Measurements from ENCODE around the gene GCSAM.

GCSAM gene

DNA sequence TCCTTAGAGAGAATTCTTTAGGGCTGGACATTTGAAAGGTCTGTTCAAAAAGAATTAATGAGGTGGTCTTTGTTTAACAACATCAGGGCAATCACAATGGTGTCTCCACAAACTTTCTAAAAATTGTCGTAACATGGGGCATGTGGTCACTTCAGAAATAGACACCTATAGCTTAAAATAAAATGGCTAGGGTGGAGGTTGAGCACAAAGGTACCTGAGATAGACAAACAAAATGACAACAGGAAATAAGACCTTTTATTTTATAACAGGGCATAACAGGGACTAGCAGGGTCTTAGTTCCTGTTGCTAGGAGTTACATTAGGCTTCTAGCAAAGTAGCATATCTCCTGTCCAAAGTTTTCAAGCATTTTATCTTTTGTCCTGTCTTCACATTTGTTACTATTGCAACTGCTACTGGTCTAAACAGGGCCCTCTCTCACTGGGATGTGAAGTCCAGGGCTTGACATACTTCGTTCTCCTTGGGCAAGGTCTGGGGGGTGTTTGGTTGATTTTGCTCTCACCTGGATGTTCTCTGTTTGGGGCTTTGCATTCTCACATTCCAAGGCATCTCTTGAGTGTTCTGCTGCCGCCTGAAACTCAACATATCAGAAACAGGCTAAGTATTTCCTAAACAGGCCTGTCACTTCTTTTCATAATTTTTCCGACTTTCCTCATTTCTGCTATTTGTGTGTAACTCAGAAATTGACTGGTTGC lies 3.0 kb downstream of the GCSAM start:
- no peak for DNase-seq (ENCODE audit: low read depth)

DNA sequence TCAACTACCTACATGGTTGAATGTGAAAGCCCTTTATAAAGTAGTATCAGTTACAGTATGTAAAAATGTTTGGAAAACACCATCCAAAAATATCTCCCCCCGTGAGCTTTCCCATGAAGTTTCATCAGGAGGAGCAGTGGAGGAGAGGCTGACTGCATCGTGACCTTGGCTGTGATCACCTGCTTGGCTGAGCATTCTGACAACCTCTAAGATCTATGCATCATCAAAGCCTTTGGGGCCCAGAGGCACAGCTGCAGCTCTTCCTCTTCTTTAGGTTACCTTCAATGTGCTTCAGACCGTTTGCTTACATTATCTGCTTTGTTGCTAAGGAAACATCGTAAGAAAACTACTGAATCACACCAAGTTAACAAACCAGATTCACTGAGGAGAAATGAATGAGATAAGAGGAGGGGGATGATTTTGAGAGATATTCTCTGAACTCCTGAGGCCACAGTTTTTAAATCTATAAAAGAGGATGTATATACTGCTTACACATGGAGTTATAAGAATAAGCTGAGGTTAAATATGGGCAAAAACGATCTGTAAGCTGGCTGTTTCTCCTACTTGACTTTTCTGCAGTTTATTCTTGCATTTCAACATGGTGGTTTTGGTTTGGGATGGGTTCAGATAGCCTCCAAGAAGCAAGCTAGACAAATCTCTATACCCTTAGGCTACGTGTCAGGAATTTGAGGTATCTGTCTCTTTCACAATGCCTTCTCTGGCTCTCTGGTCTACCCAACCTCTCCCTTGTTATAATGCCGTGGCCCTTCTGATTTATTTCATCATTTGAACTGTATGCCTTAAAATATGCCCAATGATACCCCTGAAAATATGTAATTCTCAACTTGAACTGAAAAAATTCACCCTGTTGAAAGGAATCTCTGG lies 4.0 kb downstream of the GCSAM start:
- DNase-seq (ENCODE audit: low read depth), result peak; percentile 21

DNA sequence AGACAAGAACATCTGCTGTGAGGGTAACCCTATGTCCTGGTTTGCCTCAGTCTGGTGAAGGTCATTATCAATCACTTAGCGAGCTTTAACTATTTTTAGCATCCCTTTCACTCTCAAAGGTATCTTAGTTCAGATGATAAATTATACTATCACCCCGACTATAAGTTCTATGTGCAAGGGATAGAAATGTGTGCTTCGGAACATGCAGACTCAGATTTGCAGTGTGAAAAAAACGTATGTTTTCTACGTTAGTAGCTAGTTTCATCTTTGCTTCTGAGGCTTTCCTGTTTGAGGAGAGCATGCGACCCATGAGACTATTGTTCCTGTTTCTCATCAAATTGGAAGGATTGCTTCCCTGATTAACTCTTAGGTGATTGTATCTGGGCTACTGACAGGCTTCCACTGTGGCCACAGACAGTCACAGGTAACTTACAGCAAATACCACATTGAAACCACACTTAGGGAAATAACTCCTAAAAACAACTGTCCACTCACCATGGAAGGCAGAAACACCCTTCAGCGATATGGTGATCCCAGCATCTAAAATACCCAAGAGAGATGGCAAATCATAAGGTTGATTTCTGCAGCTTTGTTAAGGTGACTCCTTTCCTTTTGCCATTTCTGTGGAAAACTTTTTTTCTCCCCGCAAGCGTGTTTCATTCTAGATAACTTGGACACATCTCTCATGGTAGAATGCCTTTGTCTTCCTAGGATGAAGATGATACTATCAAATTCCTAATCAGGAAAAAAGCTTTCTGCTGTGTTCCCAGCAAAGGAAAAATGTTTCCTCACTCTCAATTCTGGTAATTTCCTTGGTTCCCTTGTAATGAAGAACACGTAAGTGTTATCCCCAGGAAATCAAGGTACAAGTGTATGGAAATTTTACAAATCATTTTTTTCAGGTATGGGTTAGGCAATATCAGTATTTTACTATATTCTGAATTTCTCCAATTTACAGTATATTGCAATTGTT lies 5.2 kb downstream of the GCSAM start:
- no peak for DNase-seq (ENCODE audit: low read depth)

DNA sequence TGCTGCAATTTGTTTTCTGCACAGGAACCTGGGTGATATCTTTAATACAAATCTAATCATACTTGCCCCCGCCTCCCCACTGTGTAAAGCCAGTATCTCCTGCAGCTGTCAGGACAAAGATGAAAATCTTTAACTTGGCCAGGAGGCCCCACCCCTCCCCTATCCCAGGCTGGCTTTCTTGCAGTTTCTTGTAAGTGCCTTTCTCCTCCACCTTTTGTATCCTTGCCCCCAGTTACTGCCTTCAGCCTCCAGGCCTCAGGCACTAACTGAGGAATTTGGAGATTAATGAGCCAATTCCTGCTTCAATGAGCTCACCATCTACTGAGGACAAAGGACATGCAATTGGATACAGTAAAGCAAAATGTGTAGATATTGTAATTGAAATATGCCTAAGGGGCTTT lies 6.5 kb downstream of the GCSAM start:
- DNase-seq (ENCODE audit: low read depth), result no peak

DNA sequence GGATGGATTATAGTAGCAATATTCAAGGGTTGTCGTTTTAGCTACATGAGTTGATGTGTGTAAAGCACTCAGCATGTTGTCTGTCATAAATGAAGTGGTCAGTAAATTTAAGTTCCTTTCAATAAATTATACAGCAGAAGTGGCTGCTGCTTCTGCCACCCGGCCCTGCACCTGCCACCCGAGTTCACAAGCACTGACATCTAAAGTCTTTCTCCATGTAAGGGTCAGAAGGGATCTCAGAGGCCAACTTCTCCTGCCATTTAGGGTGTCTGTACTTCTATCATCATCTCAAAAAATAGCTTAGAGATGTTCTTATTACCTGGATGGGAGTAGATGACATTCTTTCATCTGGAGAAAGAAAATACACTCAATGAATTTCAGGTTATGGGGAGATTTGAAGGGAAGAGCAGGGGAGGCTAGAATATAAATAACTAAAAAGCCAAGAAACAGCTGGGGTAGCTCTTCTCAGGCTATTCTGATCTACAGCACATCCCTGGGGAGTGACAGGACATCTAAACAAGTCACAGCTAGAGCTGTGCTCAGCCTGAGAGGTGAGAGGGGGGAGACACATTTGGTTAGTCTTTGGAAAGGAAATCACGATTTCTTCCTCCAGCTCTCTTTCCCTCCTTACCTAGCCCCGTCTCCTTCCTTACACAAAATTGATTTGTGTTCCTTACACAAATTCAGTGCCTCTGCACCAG lies 8.0 kb downstream of the GCSAM start:
- DNase-seq (ENCODE audit: low read depth), result no peak

DNA sequence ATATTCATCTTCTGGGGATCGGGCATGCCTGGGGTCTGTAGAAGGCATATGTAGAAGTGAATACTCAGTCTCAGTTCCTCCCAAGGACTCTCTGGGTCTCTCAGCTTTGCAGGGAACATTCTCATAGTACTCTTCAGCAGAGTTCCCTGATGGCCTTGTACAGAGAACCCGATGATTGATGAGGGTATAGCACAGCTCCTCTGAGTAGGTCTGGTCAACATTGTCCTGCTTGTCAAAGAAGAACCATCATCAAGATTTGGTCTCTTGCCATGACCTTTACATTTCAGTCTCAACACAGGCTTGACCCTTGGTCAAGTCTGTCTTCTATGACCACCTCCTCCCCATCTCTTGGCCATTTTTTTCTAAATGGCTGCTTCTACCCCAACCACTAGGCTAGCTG lies 9.5 kb downstream of the GCSAM start:
- no peak for DNase-seq (ENCODE audit: low read depth)

DNA sequence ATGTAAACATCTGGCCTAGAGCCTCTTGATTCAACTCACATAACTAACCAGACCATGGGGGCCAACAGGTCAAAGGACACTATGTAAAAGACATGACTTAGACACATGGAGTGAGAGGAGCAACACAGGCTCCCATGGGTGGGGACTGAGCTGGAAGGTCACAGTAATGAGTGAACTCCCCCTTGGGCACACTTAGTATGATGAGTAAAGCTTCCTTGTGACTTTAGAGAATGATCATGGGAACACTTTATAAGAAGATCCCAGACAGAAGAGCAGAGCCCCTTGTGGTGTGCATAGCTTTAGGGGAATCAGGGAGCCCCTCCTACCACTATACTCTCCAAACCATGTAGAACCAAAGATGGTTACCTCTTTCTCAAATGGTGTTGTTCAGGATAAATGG lies 10.2 kb downstream of the GCSAM start:
- DNase-seq (ENCODE audit: low read depth), result no peak

DNA sequence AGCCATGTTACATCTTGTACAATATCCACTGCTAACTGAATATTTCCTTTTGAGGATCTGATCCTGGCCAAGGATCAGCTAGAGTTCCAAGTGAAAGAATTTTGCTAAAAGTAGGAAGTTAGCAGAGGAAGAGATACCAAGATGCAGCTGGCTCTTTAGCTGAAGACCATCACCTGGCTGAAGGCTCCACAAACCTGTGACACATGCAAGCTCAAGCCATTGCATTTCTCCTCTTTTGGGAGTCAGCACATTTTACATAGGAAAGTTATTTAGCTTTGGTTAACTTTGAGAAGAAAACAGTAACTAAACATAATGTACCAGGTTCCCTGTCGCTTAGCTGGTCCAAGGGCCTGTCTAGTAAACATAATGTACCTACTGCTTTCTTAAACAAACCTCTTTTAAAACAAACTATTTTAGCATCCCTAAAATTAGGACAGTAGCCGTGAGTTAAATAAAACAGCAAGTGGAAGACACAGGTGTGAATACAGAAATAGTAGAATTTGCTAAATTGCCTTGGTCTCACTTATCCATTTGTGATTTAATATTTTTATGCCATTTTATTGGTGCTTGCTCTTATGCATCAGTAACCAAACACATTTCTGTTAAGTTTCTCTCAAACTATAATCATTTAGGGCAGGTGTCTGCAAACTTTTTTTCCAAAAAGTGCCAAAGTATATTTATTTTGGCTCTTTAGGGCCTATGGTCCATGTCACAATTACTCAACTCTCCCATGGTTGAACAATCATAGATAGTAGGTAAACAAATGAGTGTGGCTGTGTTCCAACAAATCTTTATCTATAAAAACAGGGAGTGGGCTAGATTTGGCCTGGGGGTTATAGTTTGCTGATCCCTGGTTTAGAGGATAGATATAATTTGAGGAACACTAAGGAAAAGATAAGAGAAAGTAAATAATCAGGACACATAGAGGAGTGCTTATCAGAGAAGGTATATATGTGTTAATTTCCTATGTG lies 11.2 kb downstream of the GCSAM start:
- no peak for DNase-seq (ENCODE audit: low read depth)

DNA sequence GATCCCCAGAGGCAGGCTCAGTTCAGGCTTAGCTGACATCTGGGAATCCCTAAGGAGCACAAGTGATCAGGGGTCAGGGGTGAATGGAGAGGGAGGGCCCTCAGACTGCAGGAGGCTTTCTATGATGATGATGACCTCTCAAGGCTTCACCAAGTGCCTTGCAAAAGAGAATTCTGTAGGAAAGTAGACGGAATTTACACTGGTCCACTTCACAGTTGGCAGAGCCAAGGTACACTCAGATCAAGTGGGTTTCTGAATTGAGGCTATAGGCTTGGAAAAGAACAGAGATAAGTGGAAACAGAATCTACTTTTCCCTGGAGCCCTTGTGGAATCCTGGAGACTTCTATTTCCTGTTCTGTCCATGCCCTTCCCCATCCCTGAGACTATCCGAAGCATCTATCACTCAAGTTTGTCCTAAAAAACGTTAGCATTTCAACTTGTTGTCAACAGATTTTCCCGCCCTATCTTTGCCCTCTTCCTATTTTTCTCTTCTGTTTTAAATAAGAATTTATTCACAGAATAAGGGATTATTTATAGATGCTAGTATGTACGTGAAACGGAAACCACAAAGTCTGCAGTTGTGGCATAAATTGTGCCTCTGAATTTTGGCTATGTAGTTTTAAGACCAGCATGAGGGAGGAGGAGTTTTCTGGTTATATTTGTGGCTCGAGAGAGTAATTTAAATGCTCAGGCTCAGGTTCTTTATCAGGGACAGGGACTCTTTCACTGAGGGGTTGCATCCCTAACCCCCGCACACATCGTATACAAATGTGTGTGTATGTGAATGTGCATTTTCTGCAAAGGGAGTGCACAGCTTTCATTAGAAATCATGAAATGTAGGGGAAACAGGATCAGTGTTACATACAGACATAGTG lies 12.8 kb downstream of the GCSAM start:
- no peak for DNase-seq (ENCODE audit: low read depth)

DNA sequence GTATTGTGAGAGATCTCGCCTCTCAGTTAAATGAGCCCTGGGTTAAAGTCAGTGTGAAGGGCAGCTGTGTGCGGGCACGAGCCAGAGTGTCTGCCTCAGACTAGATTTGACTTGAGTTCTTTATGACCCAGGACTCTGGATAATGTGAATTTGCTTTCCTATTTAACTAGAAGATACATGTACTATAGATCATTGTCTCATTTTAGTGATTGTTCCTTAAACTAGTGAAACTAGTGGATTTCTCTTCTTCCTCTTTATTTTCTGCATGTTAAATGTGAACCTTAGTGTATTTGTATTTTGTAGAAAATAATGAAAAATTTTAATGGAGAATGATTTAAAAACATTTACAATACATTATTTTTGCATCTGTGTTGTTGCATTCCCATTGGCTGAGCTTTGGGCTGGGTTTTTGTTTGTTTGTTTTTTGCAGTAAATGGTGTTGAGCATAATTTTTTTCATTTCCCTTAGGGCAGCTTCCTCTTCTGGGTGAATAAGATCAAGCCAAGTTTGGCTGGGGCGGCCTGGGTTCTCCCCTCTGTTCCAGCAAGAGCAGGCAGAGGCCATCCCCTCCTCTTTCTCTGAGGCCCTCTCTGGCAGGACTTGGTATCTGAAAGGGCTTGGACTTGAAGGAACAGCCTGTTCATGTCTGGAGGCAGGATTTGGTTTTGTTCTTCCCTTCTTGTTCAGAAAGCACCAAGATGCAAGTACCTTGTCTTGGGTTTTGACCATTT lies 15.0 kb downstream of the GCSAM start:
- DNase-seq (ENCODE audit: low read depth), result no peak

DNA sequence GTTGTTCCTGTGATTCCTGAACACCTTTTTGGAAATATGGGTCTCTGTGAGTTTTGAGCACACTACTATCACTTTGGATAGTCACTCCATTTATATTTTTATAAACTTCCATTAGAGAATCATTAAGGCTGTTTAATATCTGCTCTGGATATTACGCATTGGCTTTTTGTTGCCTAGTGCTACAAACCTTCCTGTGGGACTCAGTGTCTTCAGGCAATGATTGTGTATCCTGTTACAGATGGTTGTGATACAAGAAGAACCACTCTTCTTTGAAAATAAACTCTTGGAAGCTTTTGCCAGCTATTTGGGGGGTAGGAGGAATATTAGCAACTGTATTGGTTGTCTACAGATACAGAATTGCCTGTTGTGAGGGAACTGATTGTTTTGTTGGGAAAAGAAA lies 15.6 kb downstream of the GCSAM start:
- no peak for DNase-seq (ENCODE audit: low read depth)

DNA sequence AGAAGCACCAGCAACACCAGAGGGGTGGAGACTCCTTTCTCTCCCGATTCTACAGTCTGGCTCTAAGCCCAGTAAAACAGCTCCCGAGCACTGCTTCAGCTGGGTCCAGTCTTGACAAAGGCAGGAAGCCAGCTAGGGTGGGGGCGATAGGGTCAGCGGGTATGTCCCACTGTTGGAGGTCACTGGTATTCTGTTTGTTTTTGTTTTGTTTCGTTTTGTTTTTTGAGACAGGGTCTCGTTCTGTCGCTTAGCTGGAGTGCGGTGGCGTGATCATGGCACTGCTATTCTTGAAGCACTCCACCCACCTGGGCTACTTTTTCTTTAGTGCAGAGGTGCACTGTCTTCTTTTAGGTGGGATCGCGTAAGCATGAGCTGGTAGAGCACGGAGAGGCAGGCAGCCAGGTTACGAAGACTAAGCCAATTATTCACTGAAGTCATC lies 16.3 kb downstream of the GCSAM start:
- DNase-seq (ENCODE audit: low read depth), result no peak

DNA sequence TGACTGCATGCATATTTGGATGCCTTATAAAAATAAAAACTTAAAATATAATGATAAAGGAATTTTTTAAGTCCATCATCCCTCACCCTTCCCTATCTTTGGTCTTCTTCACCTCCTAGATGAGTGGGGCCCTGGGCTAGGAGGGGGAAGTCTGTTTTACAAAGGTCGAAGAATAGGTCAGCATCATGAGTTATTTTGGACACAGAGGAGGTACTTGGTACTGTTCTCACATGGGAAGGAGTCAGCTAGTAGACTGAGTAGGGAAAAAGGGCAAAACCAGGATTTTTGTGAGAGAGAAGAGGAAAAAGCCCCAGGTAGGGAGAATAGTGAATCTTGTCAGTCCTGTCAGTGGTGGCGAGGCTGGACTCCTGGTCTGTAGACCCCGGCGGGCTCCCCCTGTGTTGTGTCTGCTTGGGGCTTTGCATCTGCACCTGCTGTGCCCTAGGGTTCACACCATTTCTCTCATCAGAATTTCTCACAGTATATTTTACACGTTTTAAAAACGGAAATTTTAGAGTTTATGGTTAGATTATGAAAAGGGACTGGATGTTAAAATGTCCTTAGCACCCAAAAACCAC lies 17.2 kb downstream of the GCSAM start:
- DNase-seq (ENCODE audit: low read depth), result no peak

DNA sequence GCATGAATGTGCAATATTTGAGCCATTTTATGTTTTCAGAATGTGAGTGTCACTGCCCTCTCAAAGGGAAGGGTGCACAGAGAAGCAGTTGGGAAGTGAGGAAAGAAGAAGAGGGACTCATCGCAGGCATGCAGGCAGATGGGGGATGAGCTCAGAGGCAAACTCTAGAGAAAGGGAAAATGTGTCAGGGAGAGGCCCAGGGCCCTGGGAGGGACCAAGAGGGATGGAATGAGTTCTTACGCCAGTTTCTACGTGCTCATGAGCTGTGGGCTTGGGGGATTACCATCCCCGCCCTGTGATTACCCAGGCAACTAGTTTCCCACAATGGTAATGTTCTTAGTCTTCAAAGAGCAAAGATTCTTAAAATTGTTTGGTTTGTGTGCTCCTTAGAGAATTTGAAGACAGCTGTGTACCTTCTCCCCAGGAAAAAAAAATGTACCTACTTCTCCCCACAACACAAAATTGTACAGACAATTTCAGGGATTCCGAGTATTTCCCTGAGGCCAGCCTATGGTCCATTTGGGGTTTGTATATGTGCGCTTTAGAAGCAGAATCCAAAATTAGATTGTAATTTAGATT lies 17.8 kb downstream of the GCSAM start:
- DNase-seq (ENCODE audit: low read depth), result no peak

DNA sequence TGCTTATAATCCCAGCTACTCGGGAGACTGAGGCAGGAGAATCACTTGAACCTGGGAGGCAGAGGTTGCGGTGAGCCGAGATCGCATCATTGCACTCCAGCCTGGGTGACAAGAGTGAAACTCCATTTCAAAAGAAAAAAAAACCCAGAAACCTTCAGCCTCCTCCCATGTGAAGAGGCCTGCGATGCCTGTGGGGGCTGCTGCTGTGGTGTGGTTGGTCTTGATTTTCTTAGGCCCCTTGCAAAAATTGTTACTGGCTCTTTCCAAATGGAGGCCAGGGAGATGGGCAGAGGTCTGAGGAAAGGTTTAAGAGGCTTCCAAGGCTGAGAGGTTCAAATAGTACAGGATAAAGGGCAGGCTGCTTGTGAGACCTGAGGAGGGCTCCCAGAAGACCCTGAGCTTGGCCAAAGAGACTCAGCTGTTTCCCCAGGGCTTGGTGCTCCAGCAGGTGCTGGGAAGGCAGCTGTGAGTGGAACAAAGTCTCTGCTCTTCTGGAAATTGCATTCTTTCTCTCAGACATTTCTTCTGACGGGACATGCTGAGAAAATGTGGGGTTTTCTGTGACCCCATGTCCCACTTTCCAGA lies 18.4 kb downstream of the GCSAM start:
- DNase-seq (ENCODE audit: low read depth), result no peak

DNA sequence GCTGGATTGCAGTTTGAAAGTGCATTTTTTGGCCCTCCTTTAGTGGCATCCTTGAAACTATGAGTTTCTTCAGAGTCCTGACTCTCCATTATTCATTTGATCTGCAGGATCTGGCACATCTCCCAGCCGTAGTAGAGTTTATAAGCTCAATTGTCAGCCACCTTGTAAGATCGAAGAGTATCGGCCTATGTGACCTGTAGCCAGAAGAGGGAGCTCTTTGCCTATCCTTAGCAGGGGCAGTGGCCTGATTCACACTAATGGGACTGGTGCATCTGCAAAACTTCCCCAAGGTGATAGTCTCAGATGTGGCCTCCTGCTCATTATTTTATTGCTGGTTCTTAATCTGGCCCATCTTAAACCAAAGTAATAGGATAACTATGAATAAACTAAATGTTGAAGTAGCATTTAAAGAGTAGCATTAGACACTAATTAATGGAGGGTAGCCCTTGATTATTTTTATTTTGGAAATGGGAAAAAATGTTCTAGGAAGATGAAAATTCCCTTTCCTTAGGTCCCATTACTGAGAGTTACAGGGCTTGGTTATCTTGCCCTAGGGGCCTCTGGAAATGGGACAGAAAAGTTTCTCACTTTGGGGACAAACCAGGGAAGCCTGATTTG lies 21.2 kb downstream of the GCSAM start:
- peak; percentile 21 for DNase-seq (ENCODE audit: low read depth)

DNA sequence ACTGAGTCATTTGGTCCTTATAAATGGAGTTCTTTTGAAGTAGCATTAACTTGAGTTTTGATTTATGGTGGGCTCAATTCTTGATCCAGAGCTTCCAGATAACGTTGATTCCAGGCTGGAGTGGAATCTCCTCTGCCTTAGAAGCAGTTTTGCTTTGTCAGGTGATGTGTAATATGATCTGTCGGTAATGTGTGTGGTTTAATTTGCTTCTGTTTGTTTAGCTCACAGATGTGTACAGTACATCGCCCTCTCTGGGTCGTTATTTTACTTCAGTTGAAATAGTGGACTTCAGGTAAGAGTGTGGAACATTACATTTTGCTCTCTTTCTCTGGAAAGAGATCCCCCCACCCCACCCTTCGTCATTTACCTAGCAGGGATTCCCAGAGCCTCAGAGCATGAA lies 23.7 kb downstream of the GCSAM start:
- no peak for DNase-seq (ENCODE audit: low read depth)
